ENCODE results near the gene ARL16.

GRCh38 chr17:81703747-81704654 lies 20.4 kb upstream of the ARL16 start:
- TF ChIP-seq CTCF (optimal IDR thresholded peaks at IDR 0.05 in 1 of 3, IDR thresholded peaks at IDR 0.05 in 1 of 3, conservative IDR thresholded peaks at IDR 0.05 in 1 of 3; ENCODE audit: extremely low read depth in 1 of 3, insufficient read depth in 2 of 3, low read length in 3 of 3): no peak
- no peak for TF ChIP-seq EZH2 (IDR thresholded peaks at IDR 0.05; ENCODE audit: low read length)

Measured in keratinocyte (primary cell).